ENCODE measurements around the gene ANP32A. TPM values are rescaled to one million over a fixed set of nuclear protein-coding genes. Genes with fewer than 3 reads are reported as not detected.

The ANP32A gene
- total RNA-seq, 1 experiment from 2014 or later = 113 TPM

DNA sequence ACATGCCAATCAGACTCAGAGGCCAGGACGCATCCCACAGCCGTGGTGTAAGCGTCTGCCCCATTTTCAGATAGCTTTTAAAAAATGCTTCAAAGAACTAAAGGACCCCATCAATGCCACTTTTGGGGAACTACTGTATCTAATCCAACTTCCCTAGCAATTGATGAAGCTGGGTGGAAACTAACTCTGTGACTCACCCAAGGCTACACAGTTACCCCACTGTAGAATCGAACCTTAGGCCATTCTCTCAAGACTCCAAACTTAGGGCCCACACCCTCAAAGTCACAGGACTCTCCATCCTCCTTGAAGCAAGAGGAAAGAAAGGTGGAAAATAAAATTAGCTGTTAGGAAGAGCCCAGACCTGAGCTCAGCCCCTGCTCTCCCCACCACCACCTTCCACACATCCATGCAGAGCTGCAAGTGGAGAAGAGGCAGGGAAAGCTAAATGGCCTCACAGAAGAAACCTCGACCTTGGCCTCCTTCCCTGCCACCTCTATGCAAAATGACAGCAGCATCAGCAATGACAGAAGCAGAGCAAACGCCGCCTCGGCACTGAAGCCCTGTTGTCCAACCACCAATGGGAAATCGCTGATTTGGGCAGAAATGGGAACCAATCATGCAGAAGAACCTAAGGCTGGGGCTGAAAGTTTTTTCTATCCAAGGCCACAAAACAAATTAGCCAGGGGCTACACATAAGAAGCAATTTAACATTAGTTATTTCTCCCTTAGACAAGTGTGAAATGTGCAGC, 22.2 kb downstream of the ANP32A start:
- no peak for DNase-seq (ENCODE audit: low spot score)

DNA sequence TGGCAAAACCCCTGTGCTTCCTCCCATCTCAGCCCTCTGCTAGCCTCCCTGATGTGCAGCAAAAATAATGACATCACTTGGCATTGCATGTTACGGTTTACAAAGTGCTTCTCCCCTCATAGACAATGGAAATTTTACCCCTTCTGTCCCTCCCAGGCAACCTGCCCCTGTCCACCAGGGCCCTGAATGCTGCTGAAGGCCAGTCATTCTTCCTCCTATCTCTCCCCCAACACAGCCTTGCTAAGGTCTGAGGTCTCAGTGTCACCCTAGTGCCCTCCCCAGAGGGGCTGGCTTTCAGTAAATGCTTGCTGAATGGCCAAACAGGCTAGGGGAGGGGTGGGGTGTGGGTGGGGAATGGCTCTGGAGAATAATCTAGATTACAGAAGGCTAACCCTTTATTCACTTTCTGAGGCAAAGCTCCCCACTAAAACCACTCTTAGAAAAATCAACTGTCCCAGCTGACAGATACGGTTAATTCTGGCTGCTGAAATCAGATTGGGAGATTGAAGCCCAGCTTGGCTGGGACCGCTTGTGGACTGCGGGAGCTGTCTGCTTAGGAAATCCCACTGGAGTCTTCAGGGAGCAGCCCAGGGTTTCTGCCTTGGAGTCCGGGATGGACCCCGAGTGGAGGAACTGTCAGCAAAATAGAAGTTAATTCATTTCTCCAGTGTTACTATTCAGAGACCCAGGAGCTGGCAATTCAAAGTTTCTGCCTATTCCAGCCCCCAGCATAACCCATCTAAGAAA, 22.9 kb downstream of the ANP32A start:
- DNase-seq (ENCODE audit: low spot score) = no peak

DNA sequence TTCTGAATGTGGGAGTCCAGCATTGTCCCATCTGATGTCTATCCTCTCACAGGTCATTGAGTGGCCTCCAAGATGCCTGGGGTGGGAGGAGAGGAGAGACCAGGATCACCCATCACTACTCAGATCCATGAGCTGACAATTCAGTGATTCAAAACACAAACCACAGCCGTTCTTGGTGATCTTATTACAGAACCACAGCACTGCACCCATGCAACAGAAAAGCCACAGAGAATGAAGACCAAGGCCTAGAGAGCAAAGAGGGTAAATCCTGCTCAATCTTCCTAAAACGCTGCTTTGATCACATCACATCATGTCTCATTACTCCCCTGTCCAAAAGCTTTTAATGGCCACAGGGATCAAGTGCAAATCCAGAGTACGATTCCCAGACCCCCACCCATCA, 23.5 kb downstream of the ANP32A start:
- DNase-seq (ENCODE audit: low spot score) = no peak

DNA sequence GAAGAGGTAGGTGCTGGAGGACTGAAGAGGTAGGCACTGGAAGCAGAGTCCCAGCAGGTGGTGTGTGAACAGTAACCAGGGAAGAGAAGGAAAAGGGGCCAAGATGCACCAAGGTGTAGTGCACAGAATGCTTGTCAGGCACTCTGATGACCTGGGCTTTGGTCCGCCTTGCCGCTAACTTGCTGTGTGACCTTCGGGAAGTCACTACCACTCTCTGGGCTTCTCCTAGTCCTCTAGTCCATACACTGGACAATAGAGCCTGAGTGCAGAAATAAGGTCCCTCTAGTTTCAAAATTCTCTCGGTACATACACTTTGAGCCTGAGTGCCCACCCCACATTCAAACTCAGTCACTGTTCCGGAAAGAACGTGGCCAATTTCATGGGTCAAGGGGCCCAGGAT, 24.1 kb downstream of the ANP32A start:
- no peak for DNase-seq (ENCODE audit: low spot score)

DNA sequence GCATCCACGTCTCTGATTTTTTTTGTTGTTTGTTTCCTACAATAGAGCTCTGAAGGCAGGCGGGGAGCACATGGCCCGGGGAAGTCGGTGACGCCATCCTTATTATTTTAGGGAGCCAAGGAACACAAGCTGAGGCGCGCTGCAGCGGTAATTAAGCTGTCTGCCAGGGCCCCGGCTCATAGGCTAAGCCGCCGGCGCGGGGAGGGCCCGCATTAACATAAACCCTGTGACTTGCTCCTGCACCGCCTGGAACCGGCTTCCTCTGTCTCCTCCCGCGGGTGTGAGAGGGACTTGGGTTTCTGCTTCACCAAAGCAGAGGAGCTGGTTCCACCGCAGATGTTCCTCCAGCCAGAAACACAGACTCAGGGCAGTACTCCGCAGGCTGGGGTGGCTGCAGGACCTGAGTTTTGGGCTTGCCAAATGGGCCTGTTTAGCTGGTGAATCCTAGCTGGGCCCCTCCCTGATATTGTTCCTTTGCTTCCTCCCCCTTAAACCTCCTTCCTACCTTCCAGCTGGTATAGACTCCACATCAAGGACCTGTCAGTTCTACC, 25.3 kb downstream of the ANP32A start:
- no peak for DNase-seq (ENCODE audit: low spot score)

DNA sequence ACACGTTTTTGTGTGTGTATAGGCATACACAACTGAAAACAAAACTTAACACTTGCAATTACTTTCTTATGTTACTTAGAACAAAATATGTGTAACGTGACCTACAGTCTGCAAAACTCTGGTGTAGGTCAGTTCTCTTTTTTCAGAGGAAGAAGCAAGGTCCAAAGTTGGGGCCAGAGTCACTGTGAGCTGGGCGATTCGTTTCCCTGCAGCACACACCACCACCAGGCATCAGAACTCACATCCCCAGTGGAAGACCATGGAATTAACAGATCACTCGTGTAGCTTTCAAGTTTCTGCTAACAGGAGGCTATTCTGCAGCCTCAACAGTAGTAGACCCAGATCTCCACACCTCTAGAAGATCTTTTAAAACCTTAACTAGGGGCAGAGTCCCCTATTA, 25.8 kb downstream of the ANP32A start:
- DNase-seq (ENCODE audit: low spot score) = no peak

DNA sequence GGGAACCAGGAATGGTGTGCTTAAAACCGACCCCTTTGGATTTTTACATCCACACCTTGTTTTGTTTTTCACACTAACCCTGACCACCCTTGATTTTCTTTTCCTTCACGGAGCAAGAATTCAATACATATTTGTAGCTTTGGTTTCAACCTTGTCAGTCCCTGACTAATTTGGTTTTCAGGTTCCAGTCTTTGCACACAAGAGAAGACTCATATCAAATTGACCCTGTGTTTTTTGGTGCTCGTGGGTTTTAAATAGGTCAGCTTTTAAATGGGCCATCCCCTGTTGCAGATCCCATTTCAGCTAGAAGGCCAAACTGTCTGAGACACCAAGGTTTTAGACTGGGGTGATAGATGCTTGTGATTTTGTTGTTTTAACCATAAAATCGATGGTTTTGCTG, 26.4 kb downstream of the ANP32A start:
- no peak for DNase-seq (ENCODE audit: low spot score)

DNA sequence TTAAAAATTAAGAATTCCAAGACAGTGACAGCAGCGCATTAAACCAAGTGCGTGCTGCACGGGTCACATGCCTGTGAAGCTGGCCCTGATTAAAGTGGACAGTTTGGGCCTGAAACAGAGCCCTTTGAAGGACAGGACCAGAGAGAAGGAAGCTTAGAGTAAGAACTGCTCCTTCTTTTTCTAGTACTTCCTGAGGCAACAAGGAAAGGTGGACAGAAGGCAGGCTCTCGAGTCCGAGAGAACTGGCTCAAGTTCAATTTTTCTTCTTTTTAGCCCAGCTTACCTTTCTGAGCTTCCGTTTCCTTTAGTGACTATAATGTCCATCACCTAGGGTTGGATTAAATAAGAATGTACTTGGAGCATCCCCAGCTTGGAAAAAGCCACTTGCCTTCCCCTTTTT, 26.9 kb downstream of the ANP32A start:
- no peak for DNase-seq (ENCODE audit: low spot score)

DNA sequence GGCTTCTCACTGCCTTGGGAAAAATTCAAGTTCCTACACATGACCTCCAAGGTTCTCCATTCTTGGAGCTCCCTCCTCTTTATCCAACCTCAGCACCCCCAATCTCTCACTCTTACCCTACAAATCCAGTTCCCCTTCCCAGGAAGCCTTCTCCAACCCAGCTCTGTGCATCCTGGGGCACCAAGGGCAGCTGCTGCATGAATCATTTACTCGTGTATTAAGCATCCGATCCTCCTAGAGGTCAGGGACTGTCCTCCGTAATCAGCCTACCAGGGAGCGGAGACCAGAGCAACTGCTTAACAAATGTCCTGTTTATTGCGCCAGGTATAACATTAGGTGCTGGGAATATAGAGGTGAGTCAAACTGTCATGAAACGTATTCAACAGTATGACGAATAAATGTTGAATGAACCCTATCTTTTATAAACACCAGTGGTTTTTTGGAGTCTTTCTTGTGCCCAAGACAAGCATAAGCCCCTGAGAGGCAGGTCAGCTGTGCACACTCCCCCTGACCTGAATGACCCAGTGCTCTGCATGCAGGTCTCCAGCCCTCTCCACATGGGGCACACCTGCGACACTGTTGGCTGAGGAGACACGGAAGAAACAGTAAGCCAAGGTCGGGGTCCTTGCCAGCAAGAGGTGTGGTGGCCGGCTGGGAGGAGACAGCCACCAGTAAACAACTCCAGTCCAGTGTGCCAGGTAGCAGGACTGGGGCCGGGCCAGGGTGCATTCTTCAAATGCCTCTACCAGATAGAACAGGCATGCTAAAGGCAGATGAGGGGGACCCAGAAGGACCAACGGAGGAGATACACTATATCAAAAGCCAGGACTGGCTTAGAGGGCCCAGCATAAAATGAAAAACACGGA, 27.6 kb downstream of the ANP32A start:
- DNase-seq (ENCODE audit: low spot score) = no peak

DNA sequence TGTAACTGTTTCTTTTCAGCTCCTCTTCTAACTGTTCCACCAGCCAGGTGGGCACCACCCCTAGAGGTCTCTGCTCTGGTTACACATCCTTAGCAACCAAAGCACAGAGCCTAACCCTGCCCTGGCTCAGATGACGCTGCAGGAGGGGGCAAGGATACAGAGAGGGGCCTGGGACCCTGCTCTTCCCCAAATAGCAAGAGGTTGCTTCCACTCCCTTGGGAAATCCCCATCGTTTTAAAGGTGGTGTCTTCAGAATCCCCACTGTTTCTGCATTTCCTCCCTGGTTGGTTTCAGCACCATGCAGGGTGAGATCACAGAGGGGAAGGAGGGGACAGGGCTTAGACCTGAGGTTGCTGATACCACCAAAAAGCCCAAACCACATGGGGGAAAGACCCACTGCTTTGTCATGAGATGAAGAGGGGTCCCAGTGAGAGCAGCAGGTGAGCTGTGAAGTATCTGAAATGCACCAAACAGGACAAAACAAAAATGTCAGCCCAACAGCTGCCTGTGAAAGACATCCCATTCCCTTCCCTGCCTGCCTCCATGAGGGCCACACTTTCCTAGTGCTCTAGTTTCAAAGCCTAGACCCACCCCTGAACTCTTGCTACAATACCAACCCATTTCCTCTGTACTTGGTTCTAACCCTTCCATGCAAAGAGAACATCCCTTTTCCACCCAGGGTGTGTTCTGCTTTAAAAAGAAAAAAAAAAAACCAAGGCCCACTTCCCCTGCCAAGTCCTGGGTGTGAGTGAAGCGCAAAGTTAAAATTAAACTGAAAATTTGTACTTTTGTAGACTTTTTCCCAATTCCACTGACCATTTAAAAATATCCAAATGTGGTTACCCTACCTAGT, 29.0 kb downstream of the ANP32A start:
- DNase-seq (ENCODE audit: low spot score) = no peak

DNA sequence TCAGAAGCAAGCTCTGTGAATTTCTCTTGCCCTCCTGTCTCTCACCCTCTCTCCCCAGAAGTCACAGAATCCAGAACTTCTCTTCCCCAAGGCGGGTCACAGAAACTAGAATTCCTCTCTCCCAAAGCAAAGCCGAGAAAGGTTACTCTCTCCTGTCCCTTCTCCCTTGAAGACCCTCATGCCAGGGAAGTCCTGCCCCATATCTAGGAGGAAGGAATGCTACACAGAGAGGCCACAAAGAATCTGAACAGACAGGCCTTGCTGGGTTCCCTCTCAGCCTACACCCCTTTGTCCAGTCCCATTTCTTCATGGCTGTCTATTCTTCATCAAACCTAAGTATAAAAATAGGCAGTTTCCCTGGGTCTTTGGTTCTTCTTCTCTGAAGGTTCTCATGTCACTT, 29.8 kb downstream of the ANP32A start:
- DNase-seq (ENCODE audit: low spot score) = no peak

DNA sequence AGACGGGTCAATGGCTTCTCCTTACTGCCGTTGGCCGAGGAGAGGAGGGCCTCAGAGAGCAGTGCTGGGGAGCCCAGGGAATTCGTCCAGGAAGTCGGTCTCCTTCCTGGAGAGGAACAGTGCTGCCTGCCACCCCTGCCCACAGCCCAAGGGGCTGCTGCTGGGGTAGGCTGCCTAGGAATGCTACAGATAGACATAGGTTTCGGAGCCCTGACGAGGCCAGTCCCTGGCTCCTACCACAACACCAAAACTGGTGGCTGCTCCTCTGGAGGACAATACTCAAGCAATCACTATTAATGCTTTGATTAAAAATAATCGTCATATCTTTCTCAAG, 30.5 kb downstream of the ANP32A start:
- DNase-seq (ENCODE audit: low spot score) = no peak

DNA sequence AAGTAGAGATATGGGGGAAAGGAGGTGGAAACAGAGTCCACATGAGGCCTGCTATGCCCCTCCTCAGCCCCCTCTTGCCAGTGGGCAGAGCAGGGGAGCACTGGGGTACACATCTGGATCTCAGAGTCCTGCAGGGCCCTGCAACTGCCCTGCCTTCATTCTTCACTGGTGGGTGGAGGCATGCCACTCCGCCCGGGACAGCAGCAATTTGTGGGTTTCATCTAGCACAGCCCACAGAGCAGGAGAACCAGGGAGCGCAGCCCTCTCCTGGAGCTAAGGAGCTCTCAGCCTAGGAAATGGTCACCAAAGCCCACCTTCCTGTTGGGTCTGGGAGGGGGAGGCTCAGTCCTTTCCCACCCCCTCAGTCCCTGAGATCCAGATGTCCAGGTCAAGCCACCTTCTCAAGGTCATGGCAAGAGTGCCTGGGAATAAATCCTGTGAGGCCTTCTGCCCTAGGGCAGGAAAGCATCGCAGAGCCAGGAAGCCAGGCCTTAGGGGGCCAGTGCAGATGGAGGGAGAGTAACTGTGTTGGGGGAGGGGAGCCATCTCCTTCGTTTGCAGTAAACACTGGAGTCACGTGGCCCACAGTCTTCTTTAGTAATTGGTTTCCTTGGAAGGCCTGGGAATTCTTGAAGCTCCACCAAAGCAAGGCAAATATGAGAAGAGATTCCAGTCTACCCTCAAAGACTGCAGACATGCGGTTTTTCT, 31.0 kb downstream of the ANP32A start:
- DNase-seq (ENCODE audit: low spot score) = no peak

DNA sequence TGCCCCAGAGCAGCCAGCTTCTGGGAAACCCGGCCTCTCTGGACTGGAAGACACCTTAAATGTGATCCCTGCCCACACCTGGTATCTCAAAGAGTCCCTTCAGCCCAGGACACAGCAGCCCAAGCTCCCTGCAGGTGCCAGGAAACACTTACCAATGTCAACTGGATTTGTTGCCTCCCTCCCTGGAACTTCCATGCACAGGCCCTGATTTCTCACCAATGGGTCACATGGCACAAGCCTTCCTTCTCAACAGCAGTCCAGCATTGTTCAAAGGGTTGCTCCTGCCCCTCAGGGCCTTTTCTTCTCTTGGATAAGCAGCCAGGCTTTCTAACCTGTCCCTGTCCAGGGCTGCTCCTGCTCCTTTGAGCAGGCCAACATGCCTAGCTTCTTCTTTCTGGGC, 31.6 kb downstream of the ANP32A start:
- DNase-seq (ENCODE audit: low spot score) = no peak

DNA sequence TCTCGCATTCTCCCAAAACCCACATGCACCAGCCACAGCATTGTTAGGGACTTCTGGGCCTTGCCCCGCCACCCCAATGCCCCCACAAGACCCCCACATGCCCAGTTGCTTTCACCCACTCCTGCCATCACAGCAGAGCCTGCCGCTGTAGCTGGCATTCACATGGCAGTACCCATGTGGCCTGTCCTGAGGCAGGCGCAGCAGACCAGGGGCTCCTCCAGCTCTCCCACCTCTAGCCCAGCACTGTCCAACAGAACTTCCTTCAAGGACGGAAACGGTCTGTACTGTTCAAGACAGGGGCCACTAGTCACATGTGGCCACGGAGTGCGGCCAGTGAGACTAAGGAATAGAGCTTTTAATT, 32.5 kb downstream of the ANP32A start:
- DNase-seq (ENCODE audit: low spot score) = no peak

DNA sequence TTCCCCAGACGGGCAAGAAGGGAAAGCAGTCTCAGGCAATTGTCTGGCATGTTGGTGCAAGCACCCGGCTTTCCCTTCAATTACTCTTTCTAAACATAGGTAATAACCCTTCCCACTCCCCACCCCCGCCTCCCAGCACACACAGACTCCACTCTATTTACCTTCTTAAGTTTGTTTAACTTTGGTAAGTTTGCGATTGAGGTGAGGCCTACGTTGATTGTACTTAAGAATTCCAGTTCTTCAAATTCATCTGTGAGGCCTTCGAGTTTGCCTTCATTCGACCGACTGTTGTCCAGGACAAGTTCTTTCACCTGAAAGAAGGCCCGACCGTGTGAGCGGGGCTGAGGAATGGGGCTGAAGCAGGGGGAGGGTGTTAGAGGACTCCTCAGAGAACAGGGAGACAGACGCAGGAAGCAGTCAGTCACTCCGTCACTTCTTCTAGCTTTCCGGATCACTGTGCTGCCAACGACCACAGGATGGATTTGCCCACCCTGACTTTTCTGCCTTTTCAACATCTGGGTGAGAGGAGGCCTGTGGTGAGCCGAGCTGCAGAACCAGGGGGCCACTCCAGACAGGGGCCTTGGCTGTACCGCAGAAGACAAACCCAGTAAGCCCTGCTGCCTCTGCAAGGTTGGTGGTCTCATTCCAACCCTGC, 33.0 kb downstream of the ANP32A start:
- DNase-seq (ENCODE audit: low spot score) = no peak

DNA sequence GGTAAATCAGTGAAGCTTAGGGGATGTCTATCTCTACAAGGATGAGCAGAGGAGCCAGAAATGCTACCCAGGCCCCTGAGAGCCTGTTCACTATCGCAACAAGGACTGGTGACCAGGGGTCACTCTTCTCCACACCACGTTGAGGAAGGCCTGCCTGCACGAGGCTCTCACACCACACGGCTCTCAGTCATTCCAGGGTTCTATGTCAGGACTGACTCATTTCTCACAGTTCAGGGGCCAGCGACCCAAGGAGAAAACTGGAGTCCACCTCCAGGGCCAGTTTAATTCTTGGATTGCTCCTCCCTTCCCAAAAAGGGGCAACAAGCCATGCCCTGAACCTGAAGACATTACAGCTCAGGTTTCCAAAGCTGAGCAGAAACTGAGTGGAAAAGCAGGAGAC, 33.9 kb downstream of the ANP32A start:
- DNase-seq (ENCODE audit: low spot score) = no peak

DNA sequence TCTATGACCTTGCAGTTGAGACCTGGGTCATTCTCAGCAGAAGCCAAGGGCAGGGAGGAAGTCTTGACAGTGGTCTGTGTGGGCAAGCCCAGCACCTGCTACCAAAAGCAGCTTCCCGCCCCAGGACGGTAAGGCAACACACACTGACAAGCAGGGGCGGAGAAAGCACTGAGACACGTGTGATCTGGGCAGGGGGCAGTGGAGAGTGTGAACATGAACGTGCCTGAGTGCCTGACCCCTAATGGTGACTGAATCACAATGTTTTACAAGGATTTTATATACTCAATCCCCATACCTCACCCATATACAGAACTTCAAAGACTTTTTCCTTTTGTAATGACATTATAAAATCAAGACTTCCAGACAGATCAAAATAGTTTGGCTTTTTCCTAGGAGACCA, 35.2 kb downstream of the ANP32A start:
- DNase-seq (ENCODE audit: low spot score) = no peak

DNA sequence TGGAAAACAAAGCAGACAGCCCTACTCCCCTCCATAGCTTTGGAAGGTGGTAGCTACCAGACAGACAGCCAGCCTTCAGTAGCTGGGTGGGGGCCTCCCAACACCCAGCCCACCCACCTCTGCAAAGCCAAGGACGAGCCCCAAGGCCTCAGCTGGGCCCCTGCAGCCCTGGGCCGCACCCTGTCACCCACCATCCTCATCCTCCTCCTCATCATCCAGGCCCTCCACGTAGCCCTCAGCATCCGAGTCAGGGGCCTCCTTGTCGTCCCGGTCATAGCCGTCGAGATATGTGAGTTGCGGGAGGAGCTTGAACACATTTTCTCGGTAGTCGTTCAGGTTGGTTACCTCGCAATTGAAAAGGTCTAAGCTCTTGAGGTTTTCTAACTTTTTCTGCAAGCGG, 36.5 kb downstream of the ANP32A start:
- no peak for DNase-seq (ENCODE audit: low spot score)
